HG03039 (cell line): Measurements from ENCODE around the gene TMEM52.
A peak's percentile ranks its signal among the peaks of the same experiment; 100 is the strongest.

ENCODE experiments used
- ATAC-seq: cut with Tn5 transposase; IDR thresholded peaks from one replicate; pipeline ENCODE4 v1.9.1; 2021; ENCODE audit warnings: mild to moderate bottlenecking, moderate library complexity; ENCODE audit not compliant: unreplicated experiment

TMEM52 gene

DNA sequence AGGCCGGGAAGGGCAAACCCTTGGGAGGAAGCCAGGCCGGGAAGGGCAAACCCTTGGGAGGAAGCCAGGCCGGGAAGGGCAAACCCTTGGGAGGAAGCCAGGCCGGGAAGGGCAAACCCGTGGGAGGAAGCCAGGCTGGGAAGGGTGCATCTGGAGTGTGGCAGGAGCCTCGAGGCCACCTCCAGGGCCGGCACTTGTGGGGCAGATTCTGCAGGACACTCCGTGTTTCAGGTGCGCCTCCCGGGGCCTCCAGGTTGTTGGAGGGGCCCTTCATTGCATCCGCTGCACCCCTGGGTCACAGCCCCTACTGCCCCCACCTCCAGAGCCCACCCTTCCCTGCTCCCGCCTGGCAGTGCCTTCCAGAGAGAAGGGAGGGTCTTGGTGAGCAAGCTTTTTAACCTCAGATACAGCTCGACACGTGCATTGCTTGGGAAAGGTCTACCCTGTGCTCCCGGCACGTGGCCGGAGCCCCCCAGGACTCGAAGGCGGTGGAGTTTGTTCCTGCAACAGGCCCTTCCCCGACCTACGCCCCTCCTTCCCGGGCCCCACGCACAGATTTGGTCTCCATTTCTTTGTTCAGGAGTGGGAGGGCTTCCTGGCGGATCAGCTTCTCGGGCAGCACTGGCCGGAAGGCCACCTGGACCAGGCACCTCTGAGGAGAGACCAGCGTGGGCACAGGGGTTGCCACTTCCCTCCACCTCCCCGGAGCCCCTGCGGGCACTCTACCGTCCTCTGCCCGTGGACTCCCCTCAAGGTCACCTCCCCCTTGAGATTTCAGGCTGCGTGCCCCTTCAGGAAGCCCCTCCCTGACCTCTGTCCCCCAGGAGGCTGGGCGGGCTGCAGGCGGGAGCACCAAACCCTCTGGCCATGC lies 9.4 kb upstream of the TMEM52 start:
- ATAC-seq = no peak

DNA sequence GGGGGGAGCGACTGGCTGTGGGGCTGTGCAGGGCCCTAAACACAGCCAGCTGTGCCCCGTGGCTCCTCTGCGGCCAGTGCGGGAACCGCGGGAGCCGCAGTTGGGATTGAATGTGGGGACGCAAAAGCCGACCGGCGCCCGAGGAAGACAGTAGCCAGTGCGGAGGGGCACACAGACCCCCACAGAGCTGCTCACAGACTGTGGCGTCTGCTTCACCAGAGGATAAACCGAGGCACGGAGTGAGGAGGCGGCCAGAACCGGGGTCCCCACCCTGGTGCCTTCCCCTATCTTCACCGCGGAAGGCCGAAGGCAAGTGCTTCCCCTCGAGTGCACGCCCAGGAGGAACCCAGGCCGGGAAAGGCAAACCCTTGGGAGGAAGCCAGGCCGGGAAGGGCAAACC lies 8.7 kb upstream of the TMEM52 start:
- ATAC-seq = no peak

DNA sequence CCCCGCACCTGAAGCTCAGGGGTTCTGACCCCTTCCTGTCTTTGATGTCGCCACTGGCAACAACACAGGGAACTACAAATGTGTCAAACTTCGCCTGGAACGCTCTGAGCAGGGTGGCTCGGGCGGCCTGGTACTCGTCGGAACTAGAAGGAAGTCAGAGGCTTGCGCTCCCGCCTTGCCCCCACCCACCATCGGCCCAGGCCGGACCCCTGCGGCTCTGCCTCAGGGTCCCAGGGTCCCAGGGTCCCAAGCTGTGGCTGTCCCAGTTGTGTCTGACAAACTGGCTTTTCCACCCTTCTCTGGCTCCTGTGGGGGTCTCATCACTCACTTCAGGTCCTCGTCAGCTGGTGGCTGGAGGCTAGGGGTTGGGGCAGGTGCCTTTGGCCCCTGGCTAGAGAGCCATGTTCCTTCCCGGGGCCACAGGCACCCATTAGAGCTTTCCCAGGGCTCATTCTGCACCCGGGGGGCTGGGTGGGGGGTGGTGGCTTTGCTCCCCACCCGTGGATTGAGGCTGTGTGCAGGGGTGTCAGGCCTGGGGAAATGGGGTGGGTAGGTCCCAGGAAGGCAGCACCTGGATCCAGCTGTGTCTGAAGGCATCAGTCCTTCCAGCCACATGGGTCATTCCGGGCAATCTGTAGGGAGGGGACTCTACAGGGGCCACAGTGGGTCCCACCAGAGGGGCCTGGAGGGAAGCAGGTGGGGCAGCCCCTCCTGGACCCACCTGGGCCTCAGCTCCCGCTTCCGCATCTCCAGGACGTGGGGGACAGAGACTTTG lies 8.0 kb upstream of the TMEM52 start:
- ATAC-seq = no peak

DNA sequence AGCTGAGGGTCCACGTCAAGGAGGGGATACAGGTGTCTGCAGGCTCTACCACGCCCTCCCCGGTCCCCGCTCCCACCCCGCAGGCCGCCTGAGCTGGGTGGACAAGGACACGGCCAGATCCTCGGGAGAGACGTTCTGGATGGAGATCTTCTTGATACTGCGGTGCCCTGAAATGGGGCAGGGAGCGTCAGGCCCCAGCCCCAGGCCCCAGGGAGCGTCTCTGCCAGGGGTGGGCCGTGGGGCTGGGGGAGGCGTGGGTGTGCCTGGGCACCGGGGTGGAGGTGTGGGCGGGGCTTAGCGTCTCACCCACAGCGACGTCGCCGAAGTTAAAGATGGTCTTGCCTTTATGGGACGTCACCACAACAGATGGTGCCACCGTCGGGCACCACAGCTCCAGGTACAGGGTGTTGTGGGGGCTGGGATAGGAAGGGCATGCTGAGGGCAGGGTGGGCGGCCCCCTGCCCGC lies 7.3 kb upstream of the TMEM52 start:
- no peak for ATAC-seq

DNA sequence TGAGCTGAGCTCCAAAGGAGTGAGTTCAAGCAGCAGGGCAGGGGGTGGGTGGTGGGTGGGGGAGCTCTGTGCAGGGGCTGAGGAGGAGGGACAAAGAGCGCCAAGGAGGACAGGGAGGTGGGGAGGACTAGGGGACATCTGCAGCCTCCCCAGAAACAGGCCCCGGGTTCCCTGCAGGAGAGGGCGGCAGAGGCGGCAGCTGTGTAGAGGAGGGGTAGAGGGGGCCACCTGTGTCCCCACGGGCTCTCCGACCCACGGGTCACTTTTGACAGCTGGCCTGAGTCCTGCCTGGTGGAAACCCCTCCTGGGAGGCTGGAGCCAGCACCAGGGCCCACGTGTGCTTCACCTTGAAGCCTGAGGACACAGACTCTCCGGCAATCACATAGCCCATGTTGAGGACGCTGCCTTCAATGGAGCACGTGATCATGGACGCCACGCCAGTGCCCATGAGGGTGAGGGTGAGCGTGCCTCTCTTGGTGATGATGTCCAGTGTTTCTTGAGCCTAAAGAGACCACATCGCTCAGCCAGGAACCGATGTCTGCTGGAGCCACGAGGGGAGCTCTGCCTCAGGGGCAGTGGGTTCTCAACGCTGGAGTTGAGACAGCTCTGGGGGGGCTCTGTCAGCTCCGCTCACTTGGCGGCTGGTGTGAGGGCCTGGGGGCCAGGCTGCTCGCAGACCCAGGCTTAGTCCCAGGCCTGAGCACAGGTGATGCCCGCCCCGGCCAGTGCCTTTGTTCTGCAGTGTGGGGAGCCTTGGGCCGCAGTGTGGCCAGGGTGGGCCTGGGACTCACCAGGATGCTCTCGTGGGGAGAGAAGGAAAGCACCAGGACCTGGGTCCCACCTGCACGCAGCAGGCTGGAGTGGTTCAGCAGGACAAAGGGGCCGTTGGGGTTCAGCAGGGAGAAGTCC lies 6.6 kb upstream of the TMEM52 start:
- no peak for ATAC-seq

DNA sequence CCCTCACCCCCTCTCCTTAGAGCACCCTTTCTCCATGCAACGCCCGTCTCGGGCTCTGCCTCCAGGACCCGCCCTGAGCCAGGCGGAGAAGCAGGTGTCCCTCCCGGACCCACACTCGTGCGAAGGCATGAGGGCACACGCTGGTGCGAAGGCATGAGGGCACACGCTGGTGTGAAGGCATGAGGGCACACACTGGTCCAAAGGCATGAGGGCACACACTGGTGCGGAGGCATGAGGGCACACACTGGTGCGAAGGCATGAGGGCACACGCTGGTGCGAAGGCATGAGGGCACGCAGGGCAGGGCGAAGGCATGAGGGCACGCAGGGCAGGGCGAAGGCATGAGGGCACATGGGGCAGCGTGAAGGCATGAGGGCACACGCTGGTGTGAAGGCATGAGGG lies 5.8 kb upstream of the TMEM52 start:
- ATAC-seq = no peak

DNA sequence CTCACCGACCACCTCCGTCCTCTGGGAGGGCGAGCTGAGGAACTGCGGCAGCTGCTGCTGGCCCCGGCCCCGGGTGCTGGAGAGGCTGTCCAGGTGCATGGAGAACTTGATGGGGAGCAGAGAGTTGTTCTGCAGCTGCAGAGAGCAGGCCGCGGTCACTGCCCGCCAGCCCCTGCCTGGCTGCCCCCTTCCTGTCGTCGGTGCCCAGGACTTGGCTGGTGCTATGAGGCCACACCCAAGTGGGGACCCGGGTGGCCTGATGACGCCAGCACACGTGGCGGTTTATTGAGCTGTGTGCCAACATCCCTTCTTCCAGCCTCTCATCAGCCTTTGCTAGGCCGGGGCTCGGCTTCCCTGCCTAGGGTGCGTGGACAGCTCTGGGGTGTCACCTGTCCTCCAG lies 5.3 kb upstream of the TMEM52 start:
- no peak for ATAC-seq

DNA sequence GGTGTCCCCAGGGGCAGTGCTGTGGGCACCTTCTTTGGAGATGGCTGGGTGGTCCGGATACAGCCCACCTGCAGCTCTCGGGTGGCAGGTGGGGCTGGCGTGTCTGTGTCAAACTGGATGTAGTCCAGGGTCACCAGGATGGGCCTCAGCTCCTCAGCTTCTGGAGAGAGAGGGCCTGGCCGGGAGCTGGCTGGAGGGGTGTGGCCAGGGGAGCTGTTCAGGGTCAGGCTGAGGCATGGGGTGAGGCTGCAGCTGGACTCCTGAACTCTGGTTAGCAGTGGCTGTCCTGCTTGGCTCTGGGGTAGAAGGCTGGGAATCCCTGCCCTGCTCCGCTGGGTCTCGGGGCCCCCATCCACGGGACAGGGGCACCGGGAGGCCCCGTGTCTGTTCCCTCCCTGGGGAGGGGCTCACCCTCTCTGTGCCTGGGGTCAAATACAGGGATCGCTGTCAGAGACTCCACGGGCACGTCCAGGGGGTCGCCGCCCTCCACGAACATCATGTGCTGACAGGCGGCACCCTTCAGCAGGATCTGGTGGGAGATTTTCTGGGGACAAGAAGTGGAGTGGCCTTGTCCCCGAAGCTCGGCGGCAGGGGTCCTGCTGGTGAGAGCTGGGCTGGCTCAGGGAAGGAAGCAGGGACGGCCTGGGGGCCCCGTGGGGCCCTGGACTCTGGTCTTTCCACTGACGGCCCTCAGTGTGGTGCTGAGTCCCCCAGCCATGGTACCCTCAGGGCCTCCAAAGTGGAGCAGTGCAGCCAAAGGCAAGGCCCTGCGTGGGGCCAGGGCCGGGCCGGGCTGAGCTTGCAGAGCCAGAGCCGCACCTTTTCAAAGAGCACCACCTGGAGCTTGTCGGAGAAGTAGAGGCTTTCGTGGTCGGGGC lies 4.1 kb upstream of the TMEM52 start:
- ATAC-seq = no peak

DNA sequence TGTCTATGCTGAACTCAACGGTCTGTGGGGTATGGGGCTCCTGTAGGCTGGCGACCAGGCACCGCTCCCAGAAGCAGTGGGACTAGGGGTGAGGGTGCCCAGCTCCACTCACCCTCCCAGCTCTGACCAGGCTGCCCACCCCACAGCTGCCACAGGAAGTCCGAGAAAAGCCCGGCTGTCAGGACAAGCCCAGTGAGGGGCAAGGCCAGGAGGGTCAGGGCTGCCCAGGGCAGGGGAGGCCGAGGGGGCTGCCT lies 3.5 kb upstream of the TMEM52 start:
- no peak for ATAC-seq

DNA sequence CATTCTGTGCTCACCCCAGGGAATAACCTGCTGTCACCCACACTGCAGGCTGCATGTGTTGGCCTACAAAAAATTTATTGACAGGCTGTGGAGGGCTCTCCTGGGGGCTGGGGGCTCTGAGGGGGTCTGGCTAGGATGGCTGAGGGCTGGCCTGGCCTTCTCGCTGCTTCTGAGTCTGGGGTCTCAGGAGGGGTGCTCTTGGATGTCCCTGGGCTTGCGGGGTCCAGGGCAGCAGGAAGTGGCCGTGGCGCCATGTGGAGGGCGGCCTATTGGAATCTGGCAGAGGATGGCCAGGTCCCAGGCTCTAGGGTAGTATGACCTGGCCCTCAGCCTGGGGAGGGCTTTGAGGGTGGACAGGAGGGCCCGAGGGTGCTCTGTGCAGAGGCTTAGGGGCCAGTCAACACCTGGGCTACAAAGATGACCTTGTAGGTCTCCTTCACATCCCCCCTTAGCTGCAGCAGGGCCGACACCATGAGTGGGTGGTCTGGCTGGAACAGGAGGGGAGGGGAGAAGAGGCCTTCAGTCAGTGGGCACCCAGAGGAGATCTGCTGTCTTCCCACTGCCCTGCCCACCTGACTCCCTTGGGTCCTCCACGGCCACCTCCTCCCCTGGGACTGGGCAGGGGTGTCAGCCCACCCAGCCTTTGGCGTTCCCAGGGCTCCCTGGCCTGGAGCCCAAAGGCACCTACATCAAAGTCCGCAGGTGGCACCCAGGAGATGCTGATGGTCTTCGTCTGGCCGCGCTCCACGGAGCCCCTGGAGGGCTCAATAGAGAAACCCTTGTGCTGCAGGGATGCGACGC lies 3.0 kb upstream of the TMEM52 start:
- ATAC-seq = no peak

DNA sequence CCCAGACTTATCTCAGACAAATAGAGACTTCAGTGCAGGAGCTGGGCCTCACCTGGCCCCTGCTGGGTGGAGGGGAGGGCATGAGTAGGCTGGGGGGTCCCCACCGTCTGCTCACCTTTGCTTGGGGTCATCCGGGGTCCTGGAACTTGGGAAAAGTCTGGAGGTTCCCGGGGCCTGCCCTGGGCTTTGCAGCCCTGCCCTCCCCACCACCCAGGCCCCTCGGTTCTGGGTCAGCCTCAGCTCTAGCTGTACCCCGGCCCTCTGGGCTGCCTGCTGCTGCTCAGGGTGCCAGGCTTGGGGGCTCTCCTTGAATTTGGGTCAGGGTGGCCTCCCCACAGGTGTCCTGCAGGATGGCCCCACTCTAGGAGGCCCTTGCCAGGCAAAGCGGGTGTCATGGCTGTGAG lies 2.4 kb upstream of the TMEM52 start:
- ATAC-seq = no peak

DNA sequence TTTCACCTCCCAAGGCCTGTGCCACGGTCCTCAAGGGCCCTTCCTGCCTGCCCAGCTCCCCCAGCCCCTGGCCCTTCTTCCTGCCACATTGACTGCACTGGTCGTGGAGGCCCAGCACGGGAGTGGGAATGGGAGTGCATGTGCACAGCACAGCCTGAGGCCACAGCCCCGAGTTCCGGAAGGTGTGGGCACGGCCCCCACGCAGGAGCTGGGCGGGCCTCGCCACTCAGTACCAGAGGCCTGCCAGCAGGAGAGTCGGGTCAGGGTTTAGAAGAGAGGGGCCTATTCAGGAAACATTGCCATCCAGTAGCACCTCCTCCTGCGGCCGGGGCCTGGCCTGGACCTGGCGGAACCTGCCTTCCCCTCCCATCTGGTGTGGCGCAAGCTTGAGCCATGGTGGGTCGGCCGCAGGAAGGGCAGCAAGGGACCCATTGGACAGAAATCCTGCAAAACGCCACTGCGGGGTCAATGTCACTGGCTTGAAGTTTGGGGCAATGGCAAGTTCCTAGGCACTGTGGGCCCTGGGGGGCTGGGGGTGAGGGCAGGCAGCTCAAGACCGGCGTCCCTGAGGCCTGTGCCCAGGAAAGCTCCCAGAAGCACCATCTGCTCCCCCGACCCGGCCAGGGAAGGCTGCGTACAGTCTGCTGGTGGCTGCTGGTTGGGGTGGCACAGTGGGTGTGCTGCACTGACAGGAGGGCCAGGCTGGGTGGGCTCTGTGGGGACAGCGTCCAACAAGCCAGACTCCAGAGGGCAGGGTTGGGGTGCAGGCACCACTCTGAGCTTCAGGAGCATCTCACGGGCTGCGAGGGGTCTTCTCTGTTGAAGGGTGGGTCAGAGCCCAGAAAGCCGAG lies 1.8 kb upstream of the TMEM52 start:
- no peak for ATAC-seq

DNA sequence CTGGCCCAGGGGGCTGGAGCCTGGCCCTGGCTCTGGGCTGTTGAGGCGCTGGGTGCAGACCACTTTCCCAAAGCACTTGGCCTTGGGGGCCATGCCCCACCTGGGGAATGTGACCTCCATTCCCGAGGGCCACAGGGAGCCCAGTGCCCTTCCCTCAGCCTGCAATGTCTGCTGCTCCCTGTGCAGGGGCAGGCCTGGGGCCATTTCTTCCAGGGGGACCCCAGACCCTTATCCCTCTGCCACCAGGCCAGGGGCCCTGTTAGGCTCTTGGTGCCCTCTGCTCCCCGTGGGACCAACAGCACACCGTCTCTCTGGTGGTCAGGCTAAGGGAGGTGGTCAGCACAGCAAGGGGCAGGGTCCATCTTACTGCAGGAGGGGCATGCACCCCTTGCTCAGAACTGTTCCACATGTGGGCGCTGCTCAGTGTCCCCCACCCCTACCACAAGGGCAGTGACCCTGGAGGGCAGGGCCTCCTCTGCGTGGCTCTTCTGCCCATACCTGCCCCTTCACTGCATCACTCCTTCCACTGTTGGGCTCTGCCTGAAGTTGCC lies 1.1 kb upstream of the TMEM52 start:
- ATAC-seq = no peak

DNA sequence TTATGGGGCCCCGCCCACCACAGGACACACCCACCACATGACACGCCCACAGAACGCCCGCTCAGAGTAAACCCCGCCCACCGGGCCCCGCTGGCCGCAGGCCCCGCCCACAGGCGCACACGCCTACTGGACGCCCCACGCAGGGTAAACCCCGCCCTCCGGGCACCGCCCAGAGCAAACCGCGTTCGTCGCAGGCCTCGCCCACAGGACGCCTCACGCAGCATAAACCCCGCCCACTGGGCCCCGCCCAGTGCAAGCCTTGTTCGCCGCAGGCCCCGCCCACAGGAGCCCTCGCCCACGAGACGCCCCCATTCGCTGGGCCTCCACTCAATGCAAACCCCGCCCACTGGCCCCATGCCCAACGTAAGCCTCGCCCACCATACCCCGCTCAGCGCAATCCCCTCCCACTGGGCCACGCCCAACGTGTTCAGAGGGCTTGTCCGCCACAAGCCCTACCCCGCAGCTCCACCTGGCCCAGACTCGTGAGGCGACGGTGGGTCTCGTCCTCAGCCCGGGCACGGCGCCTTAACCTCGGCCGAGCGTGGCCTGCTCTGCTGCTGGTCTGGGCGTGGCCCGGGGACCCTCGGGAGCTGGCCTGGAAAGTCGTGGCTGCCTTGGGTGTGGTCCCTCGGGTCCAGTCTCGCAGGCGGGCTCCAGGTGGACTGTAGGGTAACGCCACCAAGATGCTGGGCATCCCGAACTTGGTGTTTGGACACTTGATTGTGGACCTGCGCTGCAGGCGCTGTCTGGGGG lies 401 bp upstream of the TMEM52 start:
- peak; percentile 75 for ATAC-seq

DNA sequence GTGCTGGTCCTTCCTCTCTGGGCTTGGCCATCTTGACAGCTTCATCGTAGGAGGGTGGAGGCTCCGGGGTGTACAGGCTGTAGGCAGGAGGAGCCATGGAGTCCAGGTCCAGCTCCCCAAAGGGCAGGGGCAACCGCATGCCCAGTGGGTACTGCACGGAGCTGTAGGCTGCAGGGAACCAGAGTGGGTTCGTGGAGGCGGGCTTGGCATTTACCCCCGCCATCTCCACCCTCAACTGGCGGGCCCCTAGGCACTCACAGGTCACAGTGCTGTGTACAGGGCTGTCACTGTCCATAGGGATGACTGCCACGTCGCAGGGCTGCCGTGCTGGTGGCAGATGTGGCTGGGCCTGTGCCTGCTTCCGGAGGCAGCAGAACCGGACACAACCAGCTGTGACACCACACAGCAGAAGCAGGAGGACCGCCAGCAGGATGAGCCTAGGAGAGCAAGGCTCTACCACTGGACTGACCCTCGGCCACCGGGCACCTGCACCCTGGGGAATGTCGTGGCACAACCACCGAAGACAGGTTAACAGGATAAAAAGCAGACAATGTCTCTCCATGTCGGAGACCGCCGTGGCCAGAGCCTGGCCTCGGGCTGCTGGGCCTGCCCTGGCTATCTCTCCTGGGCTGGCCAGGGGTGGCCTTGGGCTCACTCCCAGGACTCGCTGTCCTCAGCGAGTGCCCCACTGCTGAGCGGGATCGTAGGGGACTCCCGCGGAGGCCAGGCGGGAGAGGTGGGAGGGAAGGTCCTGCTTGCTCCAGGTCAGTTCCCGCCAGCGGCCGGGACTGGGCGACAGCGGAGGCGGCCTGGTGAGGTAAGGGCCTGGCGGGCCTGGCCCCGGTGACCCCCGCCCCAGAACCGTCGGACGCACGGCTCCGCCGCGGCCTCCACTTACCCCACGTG lies 831 bp downstream of the TMEM52 start:
- ATAC-seq = no peak

DNA sequence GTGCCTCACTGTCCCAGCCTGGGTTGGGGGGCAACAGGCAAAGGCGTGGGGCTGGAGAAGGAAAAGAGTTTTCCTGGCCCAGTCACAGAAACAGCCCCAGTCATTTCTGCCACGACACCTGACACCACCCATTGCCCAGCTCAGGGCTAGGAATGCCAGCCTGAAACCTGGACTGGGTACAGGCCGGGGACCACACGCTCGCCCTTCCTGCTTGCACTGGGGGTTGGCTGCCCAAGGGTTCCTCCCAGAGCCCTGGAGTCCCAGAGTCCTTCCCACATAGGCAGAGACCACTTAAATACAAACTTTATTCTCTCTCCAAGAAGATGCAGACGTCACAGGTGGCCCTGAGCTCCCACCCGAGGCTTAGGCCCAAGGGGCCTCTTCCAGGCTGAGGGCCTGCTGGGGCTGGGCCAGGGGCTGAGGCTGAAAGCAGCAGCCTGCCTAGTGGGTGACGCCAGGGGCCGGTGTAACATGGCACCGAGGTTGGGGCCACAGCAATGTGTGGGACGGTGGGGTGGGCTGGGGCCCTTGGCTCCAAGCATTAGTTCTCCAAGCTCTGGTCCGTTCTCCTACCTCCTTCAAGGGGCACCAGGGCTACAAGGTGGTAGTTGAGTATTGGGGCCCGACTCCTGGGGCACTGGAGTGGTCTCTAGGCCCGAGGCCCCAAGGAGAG lies 1.6 kb downstream of the TMEM52 start:
- no peak for ATAC-seq
